ENCODE data around the gene WNT7B. TPM values are rescaled to one million over a fixed set of nuclear protein-coding genes. Genes with fewer than 3 reads are reported as not detected.

The WNT7B gene
- total RNA-seq, 4 donors from 2014 or later, result not detected

DNA sequence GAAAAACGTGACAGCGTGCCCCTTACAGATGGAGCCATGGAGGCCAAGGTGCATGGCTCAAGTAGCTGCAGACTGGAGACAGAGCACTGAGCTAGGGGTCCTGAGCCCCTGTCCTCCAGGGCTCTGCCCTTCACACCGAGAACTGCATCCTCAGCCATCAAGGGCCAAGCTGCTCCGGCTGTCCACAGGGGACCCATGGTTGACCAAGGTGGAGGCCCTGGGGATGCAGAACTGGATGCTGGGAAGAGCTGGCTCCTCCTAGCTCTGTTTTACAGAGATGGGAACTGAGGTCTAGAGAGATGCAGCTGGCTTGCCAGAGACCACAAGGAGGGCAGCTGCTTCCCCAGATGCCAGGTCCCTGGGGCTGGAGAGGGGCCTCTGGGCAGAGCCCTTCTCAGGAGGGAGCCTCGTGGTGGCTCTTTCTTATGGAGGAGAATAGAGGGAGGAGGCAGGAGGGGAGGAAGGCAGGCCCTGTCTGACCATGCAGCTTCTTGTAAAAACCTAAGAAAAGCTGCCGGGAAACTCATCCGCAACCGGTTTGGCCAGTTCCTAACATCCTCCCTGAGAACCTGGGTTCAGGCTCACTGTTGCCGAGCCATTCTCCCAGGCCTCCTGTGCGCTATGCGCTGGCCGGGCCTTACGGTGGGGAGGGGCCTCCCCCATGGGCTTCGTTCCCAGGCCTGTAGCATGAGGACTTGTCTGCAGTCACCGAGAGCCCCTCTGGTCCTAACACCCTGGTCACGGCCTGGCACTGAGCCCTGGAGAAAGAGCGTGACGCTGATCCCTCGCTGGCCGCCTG is 80.6 kb downstream of the WNT7B start:
- TF ChIP-seq, protein P1, sequence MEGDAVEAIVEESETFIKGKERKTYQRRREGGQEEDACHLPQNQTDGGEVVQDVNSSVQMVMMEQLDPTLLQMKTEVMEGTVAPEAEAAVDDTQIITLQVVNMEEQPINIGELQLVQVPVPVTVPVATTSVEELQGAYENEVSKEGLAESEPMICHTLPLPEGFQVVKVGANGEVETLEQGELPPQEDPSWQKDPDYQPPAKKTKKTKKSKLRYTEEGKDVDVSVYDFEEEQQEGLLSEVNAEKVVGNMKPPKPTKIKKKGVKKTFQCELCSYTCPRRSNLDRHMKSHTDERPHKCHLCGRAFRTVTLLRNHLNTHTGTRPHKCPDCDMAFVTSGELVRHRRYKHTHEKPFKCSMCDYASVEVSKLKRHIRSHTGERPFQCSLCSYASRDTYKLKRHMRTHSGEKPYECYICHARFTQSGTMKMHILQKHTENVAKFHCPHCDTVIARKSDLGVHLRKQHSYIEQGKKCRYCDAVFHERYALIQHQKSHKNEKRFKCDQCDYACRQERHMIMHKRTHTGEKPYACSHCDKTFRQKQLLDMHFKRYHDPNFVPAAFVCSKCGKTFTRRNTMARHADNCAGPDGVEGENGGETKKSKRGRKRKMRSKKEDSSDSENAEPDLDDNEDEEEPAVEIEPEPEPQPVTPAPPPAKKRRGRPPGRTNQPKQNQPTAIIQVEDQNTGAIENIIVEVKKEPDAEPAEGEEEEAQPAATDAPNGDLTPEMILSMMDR (IDR thresholded peaks at IDR 0.05; ENCODE audit: low read depth), result no peak

DNA sequence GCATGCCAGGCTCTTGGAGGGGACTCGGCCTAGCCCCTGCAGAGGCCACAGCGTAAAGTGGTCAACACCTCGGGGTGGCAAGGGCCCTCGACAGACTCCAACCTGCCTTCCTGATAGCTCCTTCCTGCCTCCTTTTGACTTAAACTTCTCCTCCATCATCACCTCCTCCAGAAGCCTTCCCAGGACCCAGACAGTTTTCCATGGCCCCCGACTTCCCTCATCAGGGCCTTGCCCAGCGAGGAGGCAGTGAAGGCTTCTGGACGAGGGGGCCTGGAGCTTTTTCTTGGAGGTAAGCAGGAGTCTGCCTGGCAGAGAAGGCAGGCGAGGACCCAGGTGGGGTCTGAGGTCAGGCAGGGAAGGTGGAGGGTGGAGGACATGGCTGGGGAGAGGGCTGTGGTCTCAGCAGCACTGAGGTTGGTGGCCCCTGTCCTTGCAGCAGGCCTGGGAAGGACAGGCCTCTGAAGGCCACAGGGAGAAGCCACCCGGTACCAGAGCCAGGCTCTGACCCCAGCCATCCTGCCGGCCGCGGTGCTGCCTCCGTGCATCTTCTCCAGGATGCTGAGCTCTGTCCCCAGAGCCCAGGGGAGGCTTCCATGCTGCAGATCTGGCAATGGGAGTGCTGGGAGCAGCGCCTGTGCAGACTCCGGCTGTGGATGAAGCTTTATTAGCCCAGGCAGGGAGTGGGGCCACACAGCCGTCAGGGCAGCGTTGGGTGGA is 81.4 kb downstream of the WNT7B start:
- TF ChIP-seq, protein P1 (IDR thresholded peaks at IDR 0.05; ENCODE audit: low read depth), result no peak

DNA sequence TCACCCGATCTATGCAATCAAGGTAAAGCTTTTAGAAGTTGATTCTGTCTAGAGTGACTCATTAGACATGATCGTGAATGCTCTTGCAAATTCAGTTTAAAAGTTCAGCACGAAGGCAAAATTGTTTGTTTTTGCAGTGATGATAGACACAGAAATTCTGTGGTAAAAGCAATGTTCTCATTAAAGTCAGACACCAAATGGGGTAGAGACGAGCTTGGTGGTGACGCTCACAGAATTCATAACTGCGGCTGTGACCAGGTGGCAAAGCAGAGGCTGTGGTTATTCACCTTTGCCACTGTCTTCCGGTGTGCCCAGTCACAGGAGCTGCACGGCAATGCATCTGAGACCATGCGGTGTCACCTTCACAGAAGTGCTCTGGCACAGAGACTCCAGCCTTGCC is 83.4 kb downstream of the WNT7B start:
- TF ChIP-seq, protein P1 (IDR thresholded peaks at IDR 0.05; ENCODE audit: low read depth), result no peak

DNA sequence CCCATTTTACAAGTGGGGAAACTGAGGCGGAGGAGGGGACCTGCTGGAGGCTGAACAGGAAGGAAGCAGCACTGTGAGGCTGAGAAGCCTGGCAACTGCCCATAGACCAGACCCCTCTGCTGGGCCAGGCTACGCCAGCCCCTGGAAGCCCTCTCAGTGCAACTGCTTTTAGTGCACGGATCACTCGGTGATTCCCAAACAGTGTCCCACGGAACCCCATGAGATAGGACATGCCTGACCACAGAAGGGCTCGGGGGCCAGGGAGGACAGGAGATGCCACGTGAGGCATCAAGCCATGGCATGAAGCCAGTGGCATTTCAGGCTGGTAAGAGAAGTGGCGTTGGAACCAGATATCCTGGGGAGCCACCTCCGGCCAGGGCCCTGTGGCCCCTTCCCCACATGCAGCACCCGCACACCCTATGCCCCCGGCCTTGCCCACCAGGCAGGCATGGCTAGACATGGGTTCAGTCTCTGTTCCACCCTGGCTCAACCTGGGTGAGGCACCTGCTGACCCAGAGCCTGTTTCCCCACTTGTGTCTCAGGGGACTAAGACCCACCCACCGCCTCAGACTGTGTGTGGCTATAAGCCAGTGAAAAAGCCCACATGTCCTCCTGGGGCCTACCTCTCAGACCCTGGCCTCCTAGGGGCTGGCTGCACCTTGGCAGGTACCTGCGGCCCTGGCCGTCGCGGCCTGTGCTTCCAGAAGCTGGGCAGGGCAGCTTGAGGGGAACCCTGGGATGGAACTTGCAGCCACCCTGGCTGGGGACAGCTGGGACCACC is 84.1 kb downstream of the WNT7B start:
- TF ChIP-seq, protein P1 (IDR thresholded peaks at IDR 0.05; ENCODE audit: low read depth), result no peak

DNA sequence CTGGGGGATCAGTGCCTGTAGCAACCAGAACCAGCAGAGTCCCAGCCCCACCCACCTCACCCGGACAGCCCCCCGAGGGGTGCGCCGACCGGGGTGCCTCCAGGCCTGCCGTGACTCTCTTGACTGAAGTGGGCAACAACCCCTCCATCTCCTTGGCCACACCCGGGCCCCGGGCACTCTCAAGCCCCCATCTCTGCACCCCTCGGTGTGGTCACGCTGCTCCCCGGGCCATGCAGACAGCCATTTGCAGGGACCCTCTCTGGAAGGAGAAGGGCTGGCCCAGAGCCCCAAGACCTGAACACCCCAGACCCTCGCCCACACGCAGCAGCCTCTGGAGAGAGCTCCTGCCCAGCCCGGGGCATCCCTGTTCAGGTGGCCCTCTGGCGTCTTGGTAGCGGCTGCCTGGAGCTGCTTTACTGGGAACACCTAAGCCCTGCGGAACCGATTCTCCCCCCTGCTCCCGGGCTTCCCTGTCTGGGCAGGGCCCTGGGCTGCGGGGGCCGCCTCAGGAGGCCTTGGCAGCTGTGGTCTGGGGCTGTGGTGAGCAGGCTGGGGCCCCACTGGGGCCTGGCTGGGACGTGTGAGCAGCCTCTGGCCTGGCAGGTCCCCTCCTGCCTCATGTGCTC is 84.9 kb downstream of the WNT7B start:
- TF ChIP-seq, protein P1 (IDR thresholded peaks at IDR 0.05; ENCODE audit: low read depth), result no peak

DNA sequence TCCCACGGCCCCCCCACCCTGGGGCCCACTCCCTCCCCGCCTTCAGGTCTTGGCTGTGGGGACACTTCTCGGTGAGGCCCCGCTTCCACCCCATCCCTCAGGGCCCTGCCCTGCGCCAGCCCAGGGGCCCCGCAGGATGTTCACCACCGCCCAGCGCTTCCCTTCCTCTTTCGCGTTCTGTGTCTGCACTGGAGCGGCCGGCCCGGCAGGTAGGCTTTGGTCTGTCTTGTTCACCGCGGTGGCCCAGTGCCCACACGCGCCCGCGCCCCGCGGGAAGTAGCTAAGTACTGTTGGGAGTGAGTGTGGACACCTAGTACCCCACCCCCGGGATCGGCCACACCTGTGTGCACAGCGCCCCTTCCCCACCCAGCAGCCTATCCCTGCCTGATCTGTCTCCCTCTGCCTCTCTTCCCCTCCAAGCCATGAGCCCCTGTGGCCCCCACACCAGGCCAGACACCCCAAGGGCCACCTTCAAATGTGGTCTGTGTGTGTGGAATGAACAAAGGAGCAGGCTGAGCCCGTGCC is 85.4 kb downstream of the WNT7B start:
- TF ChIP-seq, protein P1 (IDR thresholded peaks at IDR 0.05; ENCODE audit: low read depth), result no peak

Data from subcutaneous adipose tissue (tissue), 4 donors.